ENCODE measurements around the gene CLIC4. TPM values are rescaled to one million over a fixed set of nuclear protein-coding genes. Genes with fewer than 3 reads are reported as not detected.

The CLIC4 gene
- total and polyA plus RNA-seq, 9 of the 15 experiments (the other 6 are each of a cell fraction or from before 2014, with no cell fraction given): 16.0 to 67.5 (median 38.4) TPM

DNA sequence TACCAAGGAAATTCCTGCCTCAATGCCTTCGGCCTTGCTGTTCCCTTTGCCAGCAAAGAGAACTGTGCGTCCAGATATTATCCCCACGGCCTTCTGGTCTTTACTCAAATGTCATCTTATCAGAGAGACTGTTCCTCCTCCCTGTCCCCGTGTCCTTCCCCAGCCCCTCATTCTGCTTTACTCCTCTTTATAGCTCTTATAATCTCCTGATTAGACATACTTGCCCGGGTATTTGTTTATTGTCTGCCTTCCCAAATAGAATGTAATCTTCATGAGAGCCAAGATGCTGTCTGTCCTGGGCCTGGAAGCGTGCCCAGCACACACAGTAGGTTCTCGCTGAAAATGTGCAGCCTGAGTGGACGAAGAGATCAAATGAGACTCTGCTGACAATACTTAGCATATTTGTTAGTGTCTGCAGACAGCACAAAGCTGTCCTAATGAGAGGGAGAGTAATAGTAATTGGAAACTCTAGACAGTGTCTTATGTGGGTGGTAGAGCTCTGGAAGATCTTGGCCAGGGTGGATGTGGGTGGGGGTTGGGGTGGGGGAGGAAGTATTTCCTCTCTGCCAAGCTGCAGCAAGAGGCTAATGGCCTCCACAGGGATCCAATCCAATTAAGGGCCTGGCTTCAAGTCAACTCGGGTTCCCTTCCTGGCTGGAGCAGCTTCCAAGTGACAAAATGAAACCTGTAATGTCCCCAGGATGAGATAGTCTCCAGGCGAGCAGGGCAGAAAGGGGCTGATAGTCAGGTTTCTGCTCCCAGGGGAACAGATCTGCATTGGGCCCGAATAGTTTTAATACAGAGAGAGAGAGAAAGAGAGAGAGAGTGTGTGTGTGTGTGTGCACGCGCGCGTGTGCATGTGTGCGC lies 9.5 kb upstream of the CLIC4 start (continued):
- TF ChIP-seq MTA2 (IDR thresholded peaks at IDR 0.05; ENCODE audit: low read depth) (no peak; the same call in 1 of the 2 replicates), HMG20B (CRISPR knock-in tag; IDR thresholded peaks at IDR 0.05) (no peak), TAF1 (IDR thresholded peaks at IDR 0.05; ENCODE audit: control insufficient read depth, extremely low read depth, insufficient read depth, low read length, severe bottlenecking) (no peak), FOXM1 (IDR thresholded peaks at IDR 0.05; ENCODE audit: low read depth) (no peak), FOXM1 (CRISPR knock-in tag; IDR thresholded peaks at IDR 0.05; ENCODE audit: low read depth) (no peak), RBFOX2 (IDR thresholded peaks at IDR 0.05; ENCODE audit: low read depth, low read length) (no peak), U2AF1 (optimal IDR thresholded peaks at IDR 0.05; ENCODE audit: low read depth, low read length) (no peak), CC2D1A (IDR thresholded peaks at IDR 0.05) (no peak), CREBBP (IDR thresholded peaks at IDR 0.05; ENCODE audit: low read depth, low read length) (no peak), ZNF174 (CRISPR knock-in tag; IDR thresholded peaks at IDR 0.05) (no peak), KAT2B (IDR thresholded peaks at IDR 0.05; ENCODE audit: low read depth, low read length) (no peak), ZC3H4 (CRISPR knock-in tag; IDR thresholded peaks at IDR 0.05; ENCODE audit: borderline replicate concordance) (no peak), HNRNPL (IDR thresholded peaks at IDR 0.05; ENCODE audit: low read depth, low read length) (no peak), SETDB1 (IDR thresholded peaks at IDR 0.05; ENCODE audit: low read length) (no peak), DACH1 (IDR thresholded peaks at IDR 0.05; ENCODE audit: partially characterized antibody) (no peak), DNMT1 (IDR thresholded peaks at IDR 0.05) (no peak), C11orf30 (IDR thresholded peaks at IDR 0.05; ENCODE audit: low read depth) (no peak), MCM3 (IDR thresholded peaks at IDR 0.05) (no peak), ZNF263 (CRISPR knock-in tag; IDR thresholded peaks at IDR 0.05; ENCODE audit: borderline replicate concordance) (no peak), ESRRA (IDR thresholded peaks at IDR 0.05; ENCODE audit: borderline replicate concordance, low read depth) (no peak; the same call in 1 of the 2 replicates), NFE2 (IDR thresholded peaks at IDR 0.05; ENCODE audit: low read depth) (no peak), SIRT6 (IDR thresholded peaks at IDR 0.05; ENCODE audit: low read depth, low read length) (no peak), RBM22 (IDR thresholded peaks at IDR 0.05; ENCODE audit: low read depth, low read length, poor library complexity, severe bottlenecking) (no peak), CEBPB (tag; IDR thresholded peaks at IDR 0.05) (no peak), NEUROD1 (IDR thresholded peaks at IDR 0.05; ENCODE audit: borderline replicate concordance, low read depth, low read length, partially characterized antibody) (no peak)
- TF ChIP-seq, protein P1, sequence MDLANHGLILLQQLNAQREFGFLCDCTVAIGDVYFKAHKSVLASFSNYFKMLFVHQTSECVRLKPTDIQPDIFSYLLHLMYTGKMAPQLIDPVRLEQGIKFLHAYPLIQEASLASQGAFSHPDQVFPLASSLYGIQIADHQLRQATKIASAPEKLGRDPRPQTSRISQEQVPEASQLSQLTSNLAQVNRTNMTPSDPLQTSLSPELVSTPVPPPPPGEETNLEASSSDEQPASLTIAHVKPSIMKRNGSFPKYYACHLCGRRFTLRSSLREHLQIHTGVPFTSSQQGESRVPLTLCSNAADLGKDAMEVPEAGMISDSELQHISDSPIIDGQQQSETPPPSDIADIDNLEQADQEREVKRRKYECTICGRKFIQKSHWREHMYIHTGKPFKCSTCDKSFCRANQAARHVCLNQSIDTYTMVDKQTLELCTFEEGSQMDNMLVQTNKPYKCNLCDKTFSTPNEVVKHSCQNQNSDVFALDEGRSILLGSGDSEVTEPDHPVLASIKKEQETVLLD (IDR thresholded peaks at IDR 0.05): no peak
- TF ChIP-seq, protein P2, sequence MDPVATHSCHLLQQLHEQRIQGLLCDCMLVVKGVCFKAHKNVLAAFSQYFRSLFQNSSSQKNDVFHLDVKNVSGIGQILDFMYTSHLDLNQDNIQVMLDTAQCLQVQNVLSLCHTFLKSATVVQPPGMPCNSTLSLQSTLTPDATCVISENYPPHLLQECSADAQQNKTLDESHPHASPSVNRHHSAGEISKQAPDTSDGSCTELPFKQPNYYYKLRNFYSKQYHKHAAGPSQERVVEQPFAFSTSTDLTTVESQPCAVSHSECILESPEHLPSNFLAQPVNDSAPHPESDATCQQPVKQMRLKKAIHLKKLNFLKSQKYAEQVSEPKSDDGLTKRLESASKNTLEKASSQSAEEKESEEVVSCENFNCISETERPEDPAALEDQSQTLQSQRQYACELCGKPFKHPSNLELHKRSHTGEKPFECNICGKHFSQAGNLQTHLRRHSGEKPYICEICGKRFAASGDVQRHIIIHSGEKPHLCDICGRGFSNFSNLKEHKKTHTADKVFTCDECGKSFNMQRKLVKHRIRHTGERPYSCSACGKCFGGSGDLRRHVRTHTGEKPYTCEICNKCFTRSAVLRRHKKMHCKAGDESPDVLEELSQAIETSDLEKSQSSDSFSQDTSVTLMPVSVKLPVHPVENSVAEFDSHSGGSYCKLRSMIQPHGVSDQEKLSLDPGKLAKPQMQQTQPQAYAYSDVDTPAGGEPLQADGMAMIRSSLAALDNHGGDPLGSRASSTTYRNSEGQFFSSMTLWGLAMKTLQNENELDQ (CRISPR knock-in tag; IDR thresholded peaks at IDR 0.05; ENCODE audit: borderline replicate concordance): no peak

All from K562 (cell line).